SK-N-SH (cell line): Measurements from ENCODE around the gene OR9Q1.
"Not testable (repeated sequence)": the region's sequence is repeated elsewhere in the genome, so short reads cannot be mapped to it uniquely, and the experiment has no call there.

ENCODE experiments used
- CHD2 ChIP-seq: fragments of 150-350 bp; IDR thresholded peaks from 2 replicates; pipeline ENCODE4 v1.6.1; 2018; ENCODE audit warnings: low read length; ENCODE audit not compliant: partially characterized antibody
- ELF1 ChIP-seq: IDR thresholded peaks from 2 replicates; pipeline ENCODE4 v1.4.0; 2012
- EP300 ChIP-seq, 2 experiments: IDR thresholded peaks; 2 replicates each; pipeline versions ENCODE4 v1.4.0 to v1.6.1; 2012; ENCODE audit warnings: borderline replicate concordance in 1 of 2, low read depth in 1 of 2, low read length in 1 of 2
- FOXJ3 ChIP-seq: sonication (generic); formaldehyde crosslinking; IDR thresholded peaks from 2 replicates; pipeline ENCODE4 v1.5.1; 2020; ENCODE audit warnings: mild to moderate bottlenecking, missing genetic modification reagents
- FOXM1 ChIP-seq: IDR thresholded peaks from 2 replicates; pipeline ENCODE4 v1.4.0; 2012; ENCODE audit warnings: low read depth, mild to moderate bottlenecking
- GATA2 ChIP-seq: sonication (generic); formaldehyde crosslinking; IDR thresholded peaks from 2 replicates; pipeline ENCODE4 v1.5.0; 2020; ENCODE audit warnings: mild to moderate bottlenecking, missing genetic modification reagents
- NFIC ChIP-seq: IDR thresholded peaks from 2 replicates; pipeline ENCODE4 v1.4.0; 2012; ENCODE audit warnings: borderline replicate concordance
- POLR2AphosphoS5 ChIP-seq: IDR thresholded peaks from 2 replicates; pipeline ENCODE4 v1.6.1; 2012; ENCODE audit warnings: low read depth, low read length
- SIN3A ChIP-seq: IDR thresholded peaks from 2 replicates; pipeline ENCODE4 v1.6.1; 2012; ENCODE audit warnings: low read depth, mild to moderate bottlenecking, low read length, moderate library complexity, borderline replicate concordance
- SMC3 ChIP-seq: IDR thresholded peaks from 2 replicates; pipeline ENCODE4 v1.6.1; 2012; ENCODE audit warnings: low read depth, low read length, improper control_type of control experiment
- TAF1 ChIP-seq: IDR thresholded peaks from 2 replicates; pipeline ENCODE4 v1.6.1; 2012; ENCODE audit warnings: low read depth, mild to moderate bottlenecking, low read length, moderate library complexity, borderline replicate concordance
- TF ChIP-seq, protein P1 (sequence below): fragments of 200-600 bp; sonication (generic); IDR thresholded peaks from 2 replicates; pipeline ENCODE4 v1.6.1; 2017; ENCODE audit warnings: antibody characterized with exemption, mild to moderate bottlenecking, moderate library complexity
- TF ChIP-seq, protein P2 (sequence below): IDR thresholded peaks from 2 replicates; pipeline ENCODE4 v1.4.0; 2012; ENCODE audit warnings: low read depth, borderline replicate concordance
- TF ChIP-seq, protein P3 (sequence below): fragments of 150-350 bp; IDR thresholded peaks from 2 replicates; pipeline ENCODE4 v1.6.1; 2016; ENCODE audit warnings: mild to moderate bottlenecking, low read depth, low read length

DNA sequence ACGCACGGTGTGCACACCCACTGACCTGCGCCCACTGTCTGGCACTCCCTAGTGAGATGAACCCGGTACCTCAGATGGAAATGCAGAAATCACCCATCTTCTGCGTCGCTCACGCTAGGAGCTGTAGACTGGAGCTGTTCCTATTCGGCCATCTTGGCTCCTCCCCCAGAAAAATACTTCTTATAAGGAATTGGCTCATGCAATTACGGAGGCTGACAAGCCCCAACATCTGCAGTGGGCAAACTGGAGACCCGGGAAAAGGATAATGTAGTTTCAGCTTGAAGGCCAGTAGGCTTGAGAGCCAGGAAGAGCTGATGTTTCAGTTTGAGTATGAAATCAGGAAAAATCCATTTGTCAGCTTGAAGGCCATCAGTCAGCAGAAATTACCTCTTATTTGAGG, 23.7 kb upstream of the OR9Q1 start:
- TF ChIP-seq, protein P1, sequence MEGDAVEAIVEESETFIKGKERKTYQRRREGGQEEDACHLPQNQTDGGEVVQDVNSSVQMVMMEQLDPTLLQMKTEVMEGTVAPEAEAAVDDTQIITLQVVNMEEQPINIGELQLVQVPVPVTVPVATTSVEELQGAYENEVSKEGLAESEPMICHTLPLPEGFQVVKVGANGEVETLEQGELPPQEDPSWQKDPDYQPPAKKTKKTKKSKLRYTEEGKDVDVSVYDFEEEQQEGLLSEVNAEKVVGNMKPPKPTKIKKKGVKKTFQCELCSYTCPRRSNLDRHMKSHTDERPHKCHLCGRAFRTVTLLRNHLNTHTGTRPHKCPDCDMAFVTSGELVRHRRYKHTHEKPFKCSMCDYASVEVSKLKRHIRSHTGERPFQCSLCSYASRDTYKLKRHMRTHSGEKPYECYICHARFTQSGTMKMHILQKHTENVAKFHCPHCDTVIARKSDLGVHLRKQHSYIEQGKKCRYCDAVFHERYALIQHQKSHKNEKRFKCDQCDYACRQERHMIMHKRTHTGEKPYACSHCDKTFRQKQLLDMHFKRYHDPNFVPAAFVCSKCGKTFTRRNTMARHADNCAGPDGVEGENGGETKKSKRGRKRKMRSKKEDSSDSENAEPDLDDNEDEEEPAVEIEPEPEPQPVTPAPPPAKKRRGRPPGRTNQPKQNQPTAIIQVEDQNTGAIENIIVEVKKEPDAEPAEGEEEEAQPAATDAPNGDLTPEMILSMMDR = not testable (repeated sequence)
- TF ChIP-seq, protein P2, sequence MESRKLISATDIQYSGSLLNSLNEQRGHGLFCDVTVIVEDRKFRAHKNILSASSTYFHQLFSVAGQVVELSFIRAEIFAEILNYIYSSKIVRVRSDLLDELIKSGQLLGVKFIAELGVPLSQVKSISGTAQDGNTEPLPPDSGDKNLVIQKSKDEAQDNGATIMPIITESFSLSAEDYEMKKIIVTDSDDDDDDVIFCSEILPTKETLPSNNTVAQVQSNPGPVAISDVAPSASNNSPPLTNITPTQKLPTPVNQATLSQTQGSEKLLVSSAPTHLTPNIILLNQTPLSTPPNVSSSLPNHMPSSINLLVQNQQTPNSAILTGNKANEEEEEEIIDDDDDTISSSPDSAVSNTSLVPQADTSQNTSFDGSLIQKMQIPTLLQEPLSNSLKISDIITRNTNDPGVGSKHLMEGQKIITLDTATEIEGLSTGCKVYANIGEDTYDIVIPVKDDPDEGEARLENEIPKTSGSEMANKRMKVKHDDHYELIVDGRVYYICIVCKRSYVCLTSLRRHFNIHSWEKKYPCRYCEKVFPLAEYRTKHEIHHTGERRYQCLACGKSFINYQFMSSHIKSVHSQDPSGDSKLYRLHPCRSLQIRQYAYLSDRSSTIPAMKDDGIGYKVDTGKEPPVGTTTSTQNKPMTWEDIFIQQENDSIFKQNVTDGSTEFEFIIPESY = not testable (repeated sequence)
- not testable (repeated sequence) for TF ChIP-seq TAF1; GATA2 (CRISPR knock-in tag); CHD2; POLR2AphosphoS5; FOXM1; NFIC; ELF1; EP300 (IDR thresholded peaks at IDR 0.05; ENCODE audit: borderline replicate concordance in 1 of 2, low read depth in 1 of 2, low read length in 1 of 2); SIN3A; SMC3; FOXJ3 (CRISPR knock-in tag)
- TF ChIP-seq, protein P3, sequence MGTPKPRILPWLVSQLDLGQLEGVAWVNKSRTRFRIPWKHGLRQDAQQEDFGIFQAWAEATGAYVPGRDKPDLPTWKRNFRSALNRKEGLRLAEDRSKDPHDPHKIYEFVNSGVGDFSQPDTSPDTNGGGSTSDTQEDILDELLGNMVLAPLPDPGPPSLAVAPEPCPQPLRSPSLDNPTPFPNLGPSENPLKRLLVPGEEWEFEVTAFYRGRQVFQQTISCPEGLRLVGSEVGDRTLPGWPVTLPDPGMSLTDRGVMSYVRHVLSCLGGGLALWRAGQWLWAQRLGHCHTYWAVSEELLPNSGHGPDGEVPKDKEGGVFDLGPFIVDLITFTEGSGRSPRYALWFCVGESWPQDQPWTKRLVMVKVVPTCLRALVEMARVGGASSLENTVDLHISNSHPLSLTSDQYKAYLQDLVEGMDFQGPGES = not testable (repeated sequence)
